Skeletal muscle tissue (tissue), 4 donors: ENCODE results near the gene SYT13. TPM values are rescaled to one million over a fixed set of nuclear protein-coding genes. Genes with fewer than 3 reads are reported as not detected.
A peak's percentile ranks its signal among the peaks of the same experiment; 100 is the strongest.
"Not testable (repeated sequence)": the region's sequence is repeated elsewhere in the genome, so short reads cannot be mapped to it uniquely, and the experiment has no call there.

Experiments used
- H3K27ac ChIP-seq: one replicate; pipeline ENCODE4 v1.7.0; 2013; ENCODE audit warnings: mild to moderate bottlenecking, low read depth, low read length, inconsistent platforms
- H3K27me3 ChIP-seq, 3 donors: one replicate each; pipeline ENCODE4 v1.7.0; 2013; ENCODE audit warnings: low read length in 3 of 3; ENCODE audit not compliant: control insufficient read depth in 3 of 3, insufficient read depth in 3 of 3
- H3K36me3 ChIP-seq, 3 donors: one replicate each; pipeline ENCODE4 v1.7.0; 2013; ENCODE audit warnings: low read length in 3 of 3; ENCODE audit not compliant: control insufficient read depth in 3 of 3, insufficient read depth in 3 of 3
- H3K4me1 ChIP-seq, 3 donors: one replicate each; pipeline ENCODE4 v1.7.0; 2013; ENCODE audit warnings: low read length in 3 of 3, mild to moderate bottlenecking in 3 of 3; ENCODE audit not compliant: control insufficient read depth in 3 of 3, insufficient read depth in 3 of 3
- H3K4me3 ChIP-seq, 3 donors: one replicate each; pipeline ENCODE4 v1.7.0; 2013; ENCODE audit warnings: low read length in 3 of 3
- H3K9ac ChIP-seq, 3 donors: one replicate each; pipeline ENCODE4 v1.7.0; 2013; ENCODE audit warnings: low read length in 3 of 3, mild to moderate bottlenecking in 3 of 3, moderate library complexity in 2 of 3, low read depth in 1 of 3
- H3K9me3 ChIP-seq, 3 donors: one replicate each; pipeline ENCODE4 v1.7.0; 2013; ENCODE audit warnings: low read length in 3 of 3; ENCODE audit not compliant: control insufficient read depth in 3 of 3
- total RNA-seq: library from RNA; depleted of rRNA; stranded (reverse); fragments of >200 nt; gene quantifications from one replicate; pipeline ENCODE4 v1.2.3, GENCODE V29; 2014
- donor health status: Osteomylitis.

Gene SYT13
- total RNA-seq, 1 donor from 2014 or later = 0.52 TPM

DNA sequence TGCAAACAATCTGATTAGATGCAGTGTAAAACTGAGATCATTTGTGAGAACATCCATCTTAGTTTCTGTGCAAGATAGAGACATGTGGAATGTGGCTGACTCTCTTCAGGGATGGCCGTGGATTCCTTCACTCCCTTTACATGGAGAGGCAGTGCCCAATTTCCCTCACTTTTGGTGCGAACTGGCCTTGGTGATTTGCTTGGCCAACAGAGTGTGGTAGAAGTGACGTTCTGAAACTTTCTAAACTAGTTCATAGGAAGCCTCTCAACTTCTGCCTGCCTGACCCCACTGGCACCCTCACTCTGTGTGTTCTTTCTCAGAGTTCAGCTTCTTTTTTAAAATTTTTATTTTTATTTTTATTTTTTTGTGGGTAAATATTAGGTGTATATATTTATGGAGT is 9.9 kb upstream of the SYT13 start:
- Histone ChIP-seq H3K27ac (no peak overlapping the region), H3K4me3 (no peak overlapping the region), H3K36me3 (no peaks in the 10 kb centered on the region), H3K9ac (no peak overlapping the region), H3K27me3 (peaks cover 0 to 5% (median 4%) of the 10 kb centered on the region in 3 donors), H3K4me1 (no peaks in the 10 kb centered on the region), H3K9me3 (no peaks in the 10 kb centered on the region)

DNA sequence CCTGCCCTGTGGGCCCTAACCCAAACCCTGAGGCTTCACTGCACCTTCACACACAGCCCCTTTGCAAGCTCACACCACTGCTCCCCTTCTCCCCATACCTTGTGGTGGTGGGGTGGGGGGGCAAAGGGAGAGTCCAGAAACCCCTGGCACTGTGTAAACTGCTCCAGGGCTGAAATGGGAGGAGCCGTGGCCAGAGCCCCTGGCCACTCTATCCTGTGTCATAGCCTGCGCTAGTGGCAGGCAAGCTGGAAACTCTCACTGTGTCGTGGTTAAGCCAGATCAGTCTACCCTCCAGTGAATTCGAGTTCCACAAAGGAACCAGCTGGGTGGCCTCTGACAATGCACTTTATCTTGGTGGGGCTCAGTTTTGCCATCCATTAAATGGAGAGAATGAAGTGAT is 8.4 kb upstream of the SYT13 start:
- H3K36me3 ChIP-seq = no peaks in the 10 kb centered on the region

GRCh38 chr11:45293566-45294192 is 7.5 kb upstream of the SYT13 start:
- H3K9ac ChIP-seq, H3K4me3 ChIP-seq, H3K4me1 ChIP-seq, H3K36me3 ChIP-seq, H3K9me3 ChIP-seq, H3K27ac ChIP-seq: not testable (repeated sequence)
- H3K27me3 ChIP-seq = peaks cover 8 to 11% (median 11%) of the 10 kb centered on the region in 3 donors

More for the DNA sequence above, 8.4 kb upstream of the SYT13 start:
- H3K27ac ChIP-seq = no peak overlapping the region
- H3K27me3 ChIP-seq = peaks cover 5 to 8% (median 6%) of the 10 kb centered on the region in 3 donors
- no peaks in the 10 kb centered on the region for H3K9me3 ChIP-seq
- H3K4me1 ChIP-seq = no peaks in the 10 kb centered on the region
- H3K9ac ChIP-seq = no peak overlapping the region
- no peak overlapping the region for H3K4me3 ChIP-seq

DNA sequence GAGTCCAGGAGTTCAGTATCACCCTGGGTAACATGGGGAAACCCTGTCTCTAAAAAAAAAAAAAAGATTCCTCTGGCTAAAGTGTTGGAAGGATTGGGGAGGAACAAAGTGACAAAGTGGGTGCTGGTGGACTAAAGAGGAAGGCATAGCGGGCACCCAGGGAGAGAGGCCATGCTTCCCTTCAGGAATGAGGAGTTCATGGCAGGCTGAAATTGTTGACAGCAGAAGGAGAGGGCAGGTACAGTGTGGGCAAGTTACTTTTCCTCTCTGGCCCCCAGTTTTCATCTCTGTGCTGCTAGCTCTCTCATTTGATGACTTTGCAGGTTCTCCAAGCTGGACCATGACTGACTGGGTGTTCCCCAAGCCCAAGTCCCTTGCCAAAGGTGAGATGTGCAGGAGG is 4.4 kb upstream of the SYT13 start:
- H3K36me3 ChIP-seq = no peaks in the 10 kb centered on the region
- H3K9ac ChIP-seq = no peak overlapping the region
- peaks cover 0 to 3% (median 2%) of the 10 kb centered on the region in 3 donors for H3K4me1 ChIP-seq
- H3K27me3 ChIP-seq = peaks cover 36 to 40% (median 37%) of the 10 kb centered on the region in 3 donors
- peaks cover 0 to 2% (median 0%) of the 10 kb centered on the region in 3 donors for H3K9me3 ChIP-seq
- no peak overlapping the region for H3K27ac ChIP-seq
- H3K4me3 ChIP-seq = no peak overlapping the region

- Histone ChIP-seq H3K4me3 (no peak overlapping the region), H3K9ac (no peak overlapping the region), H3K27ac (no peak overlapping the region), H3K4me1 (peaks cover 0 to 3% (median 2%) of the 10 kb centered on the region in 3 donors), H3K9me3 (peaks cover 0 to 2% (median 0%) of the 10 kb centered on the region in 3 donors), H3K36me3 (no peaks in the 10 kb centered on the region), H3K27me3 (peaks cover 48 to 51% (median 49%) of the 10 kb centered on the region in 3 donors)
Observed at GRCh38 chr11:45289369-45289768, 3.2 kb upstream of the SYT13 start.

DNA sequence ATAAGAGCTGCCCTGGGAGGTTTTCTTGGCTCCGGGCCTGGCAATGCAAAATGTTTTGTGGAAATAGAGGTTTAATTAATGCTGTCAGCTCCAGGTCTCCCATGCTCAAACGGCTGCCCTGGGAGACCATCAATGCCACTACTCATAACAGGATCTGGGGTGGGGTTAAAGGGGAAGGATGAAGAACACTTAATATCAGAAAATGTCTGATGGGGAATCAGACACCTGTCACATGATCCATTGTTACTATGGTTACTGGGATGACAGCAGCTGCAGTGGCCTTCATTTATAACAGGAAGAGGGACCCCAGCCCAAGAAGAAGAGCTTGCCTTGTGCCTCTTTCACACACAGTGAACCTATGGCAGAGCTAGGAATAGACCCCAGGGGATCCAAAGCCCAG is 2.2 kb upstream of the SYT13 start:
- H3K9ac ChIP-seq = no peak overlapping the region
- no peak overlapping the region for H3K4me3 ChIP-seq
- no peak overlapping the region for H3K27ac ChIP-seq
- peaks cover 0 to 3% (median 2%) of the 10 kb centered on the region in 3 donors for H3K4me1 ChIP-seq
- peaks cover 51 to 56% (median 52%) of the 10 kb centered on the region in 3 donors for H3K27me3 ChIP-seq
- no peaks in the 10 kb centered on the region for H3K36me3 ChIP-seq
- peaks cover 0 to 2% (median 0%) of the 10 kb centered on the region in 3 donors for H3K9me3 ChIP-seq

- Histone ChIP-seq H3K27ac (no peak overlapping the region), H3K4me3 (peak overlapping the region in 1 of 3 donors; percentile 7), H3K27me3 (peaks cover 51 to 58% (median 52%) of the 10 kb centered on the region in 3 donors), H3K9ac (no peak overlapping the region), H3K4me1 (peaks cover 0 to 3% (median 2%) of the 10 kb centered on the region in 3 donors), H3K36me3 (no peaks in the 10 kb centered on the region), H3K9me3 (peaks cover 0 to 2% (median 0%) of the 10 kb centered on the region in 3 donors)
Observed at GRCh38 chr11:45287316-45287903, 1.3 kb upstream of the SYT13 start.

GRCh38 chr11:45285250-45285828 is 802 bp downstream of the SYT13 start:
- peaks cover 0 to 3% (median 2%) of the 10 kb centered on the region in 3 donors for H3K4me1 ChIP-seq
- no peak overlapping the region for H3K4me3 ChIP-seq
- H3K36me3 ChIP-seq = no peaks in the 10 kb centered on the region
- H3K9ac ChIP-seq = no peak overlapping the region
- peaks cover 0 to 2% (median 0%) of the 10 kb centered on the region in 3 donors for H3K9me3 ChIP-seq
- H3K27ac ChIP-seq = no peak overlapping the region
- peaks cover 44 to 55% (median 51%) of the 10 kb centered on the region in 3 donors for H3K27me3 ChIP-seq

- no peak overlapping the region for H3K27ac ChIP-seq
- no peak overlapping the region for H3K9ac ChIP-seq
- peaks cover 27 to 37% (median 30%) of the 10 kb centered on the region in 3 donors for H3K27me3 ChIP-seq
- no peaks in the 10 kb centered on the region for H3K36me3 ChIP-seq
- H3K9me3 ChIP-seq = no peaks in the 10 kb centered on the region
- peaks cover 0 to 3% (median 2%) of the 10 kb centered on the region in 3 donors for H3K4me1 ChIP-seq
- H3K4me3 ChIP-seq = no peak overlapping the region
Observed at GRCh38 chr11:45282081-45282480, 4.1 kb downstream of the SYT13 start.

GRCh38 chr11:45280449-45280848 is 5.7 kb downstream of the SYT13 start:
- no peaks in the 10 kb centered on the region for H3K36me3 ChIP-seq
- H3K27me3 ChIP-seq = peaks cover 10 to 24% (median 19%) of the 10 kb centered on the region in 3 donors
- no peaks in the 10 kb centered on the region for H3K4me1 ChIP-seq
- no peak overlapping the region for H3K4me3 ChIP-seq
- no peak overlapping the region for H3K9ac ChIP-seq
- H3K27ac ChIP-seq = no peak overlapping the region
- H3K9me3 ChIP-seq = no peaks in the 10 kb centered on the region
